Measurements from ENCODE around the gene TPP1.

Gene TPP1

GRCh38 chr11:6633422-6634408 lies 14.5 kb upstream of the TPP1 start:
- no peak for DNase-seq (ENCODE audit: low read depth)
- TF ChIP-seq CTCF (IDR thresholded peaks at IDR 0.05; ENCODE audit: control insufficient read depth, extremely low read depth, insufficient read depth), result no peak
- H3K4me3 ChIP-seq (ENCODE audit: low read depth, low read length), result no peak overlapping the region

DNA sequence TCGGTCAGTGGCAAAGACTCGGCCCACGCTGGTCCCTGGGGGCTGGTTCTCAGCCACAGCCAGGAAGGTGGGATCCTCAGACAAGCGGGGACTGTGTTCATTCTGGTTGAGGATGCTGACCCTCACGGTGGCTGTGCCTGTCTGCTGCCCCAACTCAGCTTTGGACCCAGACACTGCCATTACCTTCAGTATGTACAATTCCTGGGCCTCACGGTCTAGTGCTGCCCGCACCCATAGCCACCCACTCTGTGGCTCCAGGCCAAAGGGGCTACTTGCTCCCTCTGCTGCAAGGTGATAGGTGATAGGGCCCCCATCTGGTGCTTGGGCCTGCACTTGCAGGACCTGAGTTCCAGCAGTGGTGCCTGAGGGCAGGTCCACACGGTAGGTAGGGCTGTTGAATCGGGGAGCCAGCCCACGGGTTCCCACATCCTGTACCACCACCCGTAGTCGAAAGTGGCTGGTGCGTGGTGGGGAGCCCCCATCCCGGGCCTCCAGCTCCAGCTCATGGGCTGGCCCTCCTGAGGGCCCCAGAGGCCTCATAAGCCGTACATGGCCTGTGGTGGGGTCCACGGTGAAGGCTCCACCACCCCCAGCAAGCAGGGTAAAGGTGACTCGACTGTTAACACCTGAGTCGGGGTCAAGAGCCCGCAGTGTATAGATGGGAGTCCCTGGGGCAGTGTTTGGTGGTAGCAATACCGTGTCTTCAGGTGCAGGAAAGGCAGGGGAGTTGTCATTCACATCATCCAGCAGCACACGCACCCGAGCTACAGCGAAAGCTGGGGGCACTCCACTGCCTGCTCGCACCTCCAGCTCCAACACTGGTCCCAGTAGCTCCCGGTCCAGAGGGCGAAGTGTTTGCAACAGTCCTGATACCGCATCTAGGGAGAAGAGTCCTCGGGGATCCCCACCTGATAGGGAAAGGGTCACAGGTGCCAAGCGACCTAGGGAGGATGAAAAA lies 13.2 kb upstream of the TPP1 start:
- no peak for DNase-seq (ENCODE audit: low read depth)
- no peak overlapping the region for H3K4me3 ChIP-seq (ENCODE audit: low read depth, low read length)
- TF ChIP-seq CTCF (IDR thresholded peaks at IDR 0.05; ENCODE audit: control insufficient read depth, extremely low read depth, insufficient read depth), result no peak

DNA sequence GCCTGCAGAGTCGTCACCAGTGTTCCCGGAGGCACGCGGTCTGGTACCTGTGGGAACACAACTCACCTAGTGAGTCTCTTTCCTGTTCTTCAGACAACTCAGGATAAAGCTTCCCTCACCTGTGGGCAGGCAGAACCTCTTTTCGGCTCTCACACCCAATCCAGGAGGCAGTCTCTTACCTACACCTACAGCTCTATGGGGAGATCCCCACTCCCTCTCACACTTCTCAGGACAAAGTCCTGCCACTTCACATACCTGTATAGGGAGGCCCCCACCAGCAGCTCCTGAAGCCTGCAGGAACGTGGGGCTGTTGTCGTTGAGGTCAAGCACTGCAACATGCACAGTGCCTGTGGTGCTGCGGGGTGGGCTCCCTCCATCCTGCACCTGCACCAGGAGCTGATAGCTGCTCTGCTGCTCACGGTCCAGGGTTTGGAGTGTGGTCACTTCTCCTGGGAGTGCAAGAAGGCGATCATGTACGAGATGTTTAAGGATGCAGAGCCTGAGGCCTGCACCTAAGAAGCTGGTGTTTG lies 12.2 kb upstream of the TPP1 start:
- TF ChIP-seq CTCF (IDR thresholded peaks at IDR 0.05; ENCODE audit: control insufficient read depth, extremely low read depth, insufficient read depth), result no peak
- no peak overlapping the region for H3K4me3 ChIP-seq (ENCODE audit: low read depth, low read length)
- no peak for DNase-seq (ENCODE audit: low read depth)

DNA sequence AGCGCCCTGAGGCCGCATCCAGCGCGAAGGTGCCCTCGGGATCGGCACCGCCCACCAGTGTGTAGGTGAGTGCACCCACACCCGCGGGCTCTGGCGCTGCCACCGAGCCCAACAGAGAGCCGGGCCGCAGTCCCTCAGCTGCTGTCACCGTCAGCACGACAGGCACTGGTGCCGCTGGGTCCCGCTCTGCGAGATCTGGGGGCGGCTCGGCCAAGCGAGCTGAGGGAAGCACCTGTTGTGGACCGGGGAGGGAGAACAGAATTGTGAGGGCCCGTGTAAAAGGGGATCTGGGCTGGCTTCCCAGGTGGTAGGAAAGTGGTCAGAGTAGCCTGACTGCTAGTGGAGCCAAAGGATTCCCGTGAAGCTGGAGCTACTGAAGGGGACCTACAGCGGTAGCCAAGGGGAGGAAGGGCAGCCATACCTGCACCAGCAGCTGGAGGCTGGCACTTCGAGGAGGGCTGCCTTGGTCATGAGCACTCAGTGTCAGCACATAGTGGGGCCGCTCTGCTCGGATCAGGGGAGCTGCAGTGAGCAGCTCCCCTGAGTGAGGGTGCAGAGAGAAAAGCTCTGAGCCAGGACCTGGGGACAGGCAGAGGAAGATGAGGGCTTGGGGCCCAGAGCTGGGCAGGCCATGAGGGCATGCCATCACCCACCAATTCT lies 11.5 kb upstream of the TPP1 start:
- H3K4me3 ChIP-seq (ENCODE audit: low read depth, low read length), result no peak overlapping the region
- TF ChIP-seq CTCF (IDR thresholded peaks at IDR 0.05; ENCODE audit: control insufficient read depth, extremely low read depth, insufficient read depth), result no peak

DNA sequence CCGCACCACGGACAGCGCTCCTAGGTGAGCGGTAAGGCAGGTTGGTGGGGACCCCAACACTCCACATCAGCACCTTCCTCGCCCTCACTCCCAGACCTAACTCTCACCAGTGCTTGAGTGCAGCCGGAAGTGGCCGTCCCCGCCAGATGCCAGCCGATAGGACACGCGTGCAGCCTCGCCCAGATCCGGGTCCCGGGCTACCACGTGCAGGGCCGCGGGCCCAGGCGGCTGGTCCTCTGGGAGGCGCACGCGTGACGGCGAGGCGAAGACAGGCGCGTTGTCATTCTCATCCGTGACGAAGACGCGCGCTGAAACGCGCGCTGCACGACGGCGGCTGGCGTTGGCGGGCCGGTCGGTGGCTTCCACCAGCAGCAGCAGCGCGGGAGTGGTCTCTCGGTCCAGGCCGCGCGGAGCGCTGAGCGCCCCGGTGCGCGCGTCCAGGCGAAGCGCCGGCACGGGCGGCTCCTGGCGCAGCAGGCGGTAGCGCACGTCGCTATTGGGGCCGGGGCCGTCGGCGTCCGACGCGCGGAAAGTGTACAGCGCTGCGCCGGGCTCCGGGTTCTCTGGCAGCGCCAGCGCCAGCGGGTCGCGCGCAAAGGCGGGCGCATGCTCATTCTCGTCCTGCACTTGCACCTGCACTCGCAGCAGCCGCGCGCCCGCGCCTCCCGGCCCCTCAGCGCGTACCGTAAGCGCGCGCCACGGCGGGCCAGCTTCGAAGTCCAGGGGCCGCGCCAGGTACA lies 10.8 kb upstream of the TPP1 start:
- DNase-seq (ENCODE audit: low read depth), result no peak
- no peak overlapping the region for H3K4me3 ChIP-seq (ENCODE audit: low read depth, low read length)
- no peak for TF ChIP-seq CTCF (IDR thresholded peaks at IDR 0.05; ENCODE audit: control insufficient read depth, extremely low read depth, insufficient read depth)

More for the DNA sequence above, 11.5 kb upstream of the TPP1 start:
- DNase-seq (ENCODE audit: low read depth), result no peak

DNA sequence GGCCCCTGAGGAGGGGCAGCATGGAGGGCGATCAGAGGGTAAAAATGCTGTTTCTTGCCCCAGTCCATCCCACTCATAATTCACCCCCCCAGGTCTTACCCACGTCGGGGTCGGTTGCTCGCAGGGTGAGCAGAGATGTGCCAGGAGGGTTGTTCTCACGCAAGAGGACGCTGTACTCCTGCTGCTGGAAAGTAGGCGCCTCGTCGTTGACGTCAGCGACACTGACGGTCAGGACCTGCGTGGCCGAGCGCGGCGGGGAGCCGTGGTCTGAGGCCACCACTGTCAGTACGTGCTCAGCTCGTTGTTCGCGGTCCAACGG lies 10.3 kb upstream of the TPP1 start:
- H3K4me3 ChIP-seq (ENCODE audit: low read depth, low read length), result no peak overlapping the region
- TF ChIP-seq CTCF (IDR thresholded peaks at IDR 0.05; ENCODE audit: control insufficient read depth, extremely low read depth, insufficient read depth), result no peak
- no peak for DNase-seq (ENCODE audit: low read depth)

All from LNCaP clone FGC (cell line).